Endothelial cell of umbilical vein (primary cell): ENCODE data around the gene NRROS. TPM values are rescaled to one million over a fixed set of nuclear protein-coding genes. Genes with fewer than 3 reads are reported as not detected.

Source experiments
- BruUV-seq: library from RNA; stranded (reverse); fragments of 400-500 nt; replicated peaks from 2 replicates; lab custom pipeline; 2021; lab: Mats Ljungman, UMichigan
- CTCF ChIA-PET: fragments of 300-600, 350-600 bp; sonication (Branson Sonifier 250); formaldehyde crosslinking; loops from one replicate; lab custom pipeline; 2021; ENCODE audit warnings: antibody characterized with exemption, inconsistent platforms; lab: Charles Lee
- POLR2A ChIA-PET: fragments of 300-600, 350-600 bp; sonication (Branson Sonifier 250); formaldehyde crosslinking; loops from one replicate; lab custom pipeline; 2021; ENCODE audit warnings: antibody characterized with exemption, inconsistent platforms; lab: Charles Lee
- DNase-seq: peaks from one replicate; pipeline ENCODE4 v3.0.0-alpha.2; 2011; ENCODE audit warnings: low read depth, low spot score
- FAIRE-seq: peaks from 2 replicates; lab custom pipeline; 2011; peaks lifted over from hg19 to GRCh38; lab: Jason Lieb, UNC
- H2AFZ ChIP-seq: 2 replicates; pipeline ENCODE4 v1.6.0; 2012; ENCODE audit warnings: low read depth, low read length, control low read depth, inconsistent platforms
- H3K27ac ChIP-seq: 2 replicates; pipeline ENCODE4 v1.5.1; 2011; ENCODE audit warnings: low read depth, mild to moderate bottlenecking, control low read depth, low read length, moderate library complexity; ENCODE audit not compliant: insufficient read depth
- H3K27me3 ChIP-seq, 2 experiments: 2 replicates each; pipeline versions ENCODE4 v1.6.0 to v1.6.1; 2011; ENCODE audit warnings: low read length in 2 of 2, mixed read lengths in 1 of 2; ENCODE audit not compliant: control insufficient read depth in 2 of 2, insufficient read depth in 2 of 2
- H3K36me3 ChIP-seq, 2 experiments: 2 replicates in 1 of 2; 3 replicates in 1 of 2; pipeline ENCODE4 v1.5.1; 2011; ENCODE audit warnings: low read length in 2 of 2, mild to moderate bottlenecking in 1 of 2, moderate library complexity in 1 of 2; ENCODE audit not compliant: control insufficient read depth in 2 of 2, insufficient read depth in 2 of 2; ENCODE audit errors: extremely low read depth in 1 of 2
- H3K4me1 ChIP-seq: 3 replicates; pipeline ENCODE4 v1.5.1; 2011; ENCODE audit warnings: mild to moderate bottlenecking, low read length; ENCODE audit not compliant: control insufficient read depth, insufficient read depth; ENCODE audit errors: extremely low read depth
- H3K4me2 ChIP-seq: 2 replicates; pipeline ENCODE4 v1.6.1; 2011; ENCODE audit warnings: low read length, control low read depth, mixed read lengths; ENCODE audit not compliant: insufficient read depth
- H3K4me3 ChIP-seq, 3 experiments: fragments of 200-600 bp in 1 of 3; sonication (generic), shearing (Covaris generic) in 1 of 3; replicated peaks in 1 of 3; 2 replicates each; pipeline ENCODE4 v1.5.1; 2011 to 2016; ENCODE audit warnings: control low read depth in 3 of 3, low read length in 3 of 3, mild to moderate bottlenecking in 2 of 3, inconsistent platforms in 1 of 3, low read depth in 1 of 3, moderate library complexity in 1 of 3; ENCODE audit not compliant: insufficient read depth in 1 of 3
- H3K79me2 ChIP-seq: 2 replicates; pipeline ENCODE4 v1.6.0; 2012; ENCODE audit warnings: low read length, inconsistent platforms; ENCODE audit not compliant: control insufficient read depth, insufficient read depth
- H3K9ac ChIP-seq: replicated peaks from 2 replicates; pipeline ENCODE3; 2011; ENCODE audit warnings: low read length, control low read depth; ENCODE audit not compliant: insufficient read depth; ENCODE audit errors: extremely low read depth
- H3K9me1 ChIP-seq: replicated peaks from 3 replicates; pipeline ENCODE4 v1.6.0; 2011; ENCODE audit warnings: mild to moderate bottlenecking, low read length; ENCODE audit not compliant: control insufficient read depth, insufficient read depth; ENCODE audit errors: extremely low read depth
- H3K9me3 ChIP-seq: replicated peaks from 2 replicates; pipeline ENCODE4 v1.5.1; 2012; ENCODE audit warnings: low read length, inconsistent platforms; ENCODE audit not compliant: control insufficient read depth, insufficient read depth
- H4K20me1 ChIP-seq: replicated peaks from 2 replicates; pipeline ENCODE3; 2011; ENCODE audit warnings: mild to moderate bottlenecking, low read length; ENCODE audit not compliant: control insufficient read depth, insufficient read depth; ENCODE audit errors: extremely low read depth
- CTCF ChIP-seq, 2 donors: IDR thresholded peaks; 1 replicate in 1 of 2; 2 replicates in 1 of 2; pipeline ENCODE4 v1.5.1; 2011; ENCODE audit warnings: low read length in 2 of 2, mild to moderate bottlenecking in 2 of 2, moderate library complexity in 2 of 2, control low read depth in 1 of 2, inconsistent platforms in 1 of 2, low read depth in 1 of 2; ENCODE audit not compliant: insufficient read depth in 1 of 2; ENCODE audit errors: extremely low read depth in 1 of 2
- GATA2 ChIP-seq: IDR thresholded peaks from 2 replicates; pipeline ENCODE4 v1.7.0; 2011; ENCODE audit warnings: low read depth, mild to moderate bottlenecking, moderate library complexity, mixed read lengths, low read length; ENCODE audit not compliant: insufficient read length, insufficient read depth
- MAX ChIP-seq: IDR thresholded peaks from 2 replicates; pipeline ENCODE4 v1.6.1; 2011; ENCODE audit not compliant: insufficient read depth, insufficient read length
- MYC ChIP-seq: IDR thresholded peaks from one replicate; pipeline ENCODE4 v1.6.1; 2011; ENCODE audit warnings: mild to moderate bottlenecking, low read depth, low read length
- POLR2A ChIP-seq: IDR thresholded peaks from 2 replicates; pipeline ENCODE4 v1.6.1; 2012; ENCODE audit warnings: low read depth, mild to moderate bottlenecking, control low read depth, low read length
- POLR2AphosphoS5 ChIP-seq: IDR thresholded peaks from 2 replicates; pipeline ENCODE4 v1.6.1; 2012; ENCODE audit warnings: low read depth, mild to moderate bottlenecking, control low read depth, low read length, moderate library complexity; ENCODE audit not compliant: insufficient read depth
- dilution Hi-C: fragments of 300-500 bp; cut with MboI; formaldehyde crosslinking; loops from one replicate; pipeline ENCODE4 v1.15.0; 2019; ENCODE audit warnings: low sequenced_read_pairs; ENCODE audit not compliant: extremely low pct_ligation_motif_present
- intact Hi-C: fragments of 100-400 bp; cut with micrococcal nuclease; formaldehyde crosslinking; loops from one replicate; pipeline ENCODE4 v1.10.0; 2022
- polyA plus RNA-seq, 4 experiments: library from polyadenylated mRNA; depleted of rRNA in 3 of 4; stranded (reverse) in 3 of 4; unstranded in 1 of 4; fragments of >200 nt; gene quantifications; 2 replicates each; pipeline versions ENCODE4 v1.2.1 to v1.2.3, GENCODE V29; 2011 to 2012; ENCODE audit warnings: missing spikeins in 1 of 4
- total RNA-seq: library from RNA; stranded (reverse); gene quantifications from 2 replicates; pipeline ENCODE4 v1.2.3, GENCODE V29; 2021

The NRROS gene
- total and polyA plus RNA-seq, 2 donors (not counting 3 experiments of a cell fraction or from before 2014, with no cell fraction given), result 8.1 to 15.6 TPM

DNA sequence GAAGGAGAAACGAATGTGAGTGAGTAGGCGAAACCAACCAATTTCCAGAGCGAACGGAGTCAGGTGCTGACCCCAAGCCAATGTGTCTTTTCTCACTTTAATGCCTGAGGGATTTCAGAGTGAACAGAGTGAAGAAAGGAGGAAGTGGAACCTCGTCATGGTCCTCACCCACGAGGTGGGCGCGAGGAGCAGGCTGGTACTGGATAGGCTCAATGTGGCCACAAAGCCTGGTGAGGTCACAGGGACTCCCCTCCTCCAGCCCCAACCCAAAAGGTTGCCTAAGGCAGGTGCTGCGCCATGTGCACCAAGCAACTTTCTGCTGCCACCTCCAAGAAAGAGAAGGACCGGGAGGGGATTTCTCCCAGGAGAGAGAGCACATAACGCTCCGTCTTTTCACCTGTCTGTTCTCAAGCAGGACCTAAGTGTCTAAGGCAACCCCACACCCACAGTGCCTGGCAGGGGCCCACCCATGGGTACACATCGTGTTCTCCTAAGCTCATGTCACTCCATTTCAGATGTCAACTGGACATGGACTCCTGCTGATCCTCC, 3.8 kb downstream of the NRROS start:
- intact Hi-C loops (no loop called here), dilution Hi-C loops (no loop called here)
- CTCF ChIA-PET, result no interaction called here
- Histone ChIP-seq H3K4me2 (no peak overlapping the region), H3K4me3 (no peak overlapping the region), H3K36me3 (no peaks in the 10 kb centered on the region), H3K4me1 (peaks cover 12% of the 10 kb centered on the region), H3K9me1 (no peaks in the 10 kb centered on the region), H3K27ac (no peak overlapping the region), H2AFZ (no peak overlapping the region), H3K27me3 (no peaks in the 10 kb centered on the region), H4K20me1 (no peaks in the 10 kb centered on the region), H3K79me2 (no peaks in the 10 kb centered on the region), H3K9ac (no peak overlapping the region), H3K9me3 (no peaks in the 10 kb centered on the region)
- DNase-seq, result no peak
- no peak for FAIRE-seq
- no TSS peak for BruUV-seq
- POLR2A ChIA-PET, result no interaction called here
- TF ChIP-seq POLR2A, result no peak
- no peak for TF ChIP-seq GATA2
- TF ChIP-seq CTCF (IDR thresholded peaks at IDR 0.05; ENCODE audit: extremely low read depth in 1 of 2, insufficient read depth in 1 of 2, low read depth in 1 of 2, low read length in 2 of 2), result no peak

GRCh38 chr3:196643761-196644160, 4.3 kb downstream of the NRROS start:
- intact Hi-C loops (no loop called here), dilution Hi-C loops (no loop called here)
- Histone ChIP-seq H3K4me2 (no peak overlapping the region), H3K27ac (no peak overlapping the region), H3K9me3 (no peaks in the 10 kb centered on the region), H3K4me1 (peaks cover 12% of the 10 kb centered on the region), H3K79me2 (no peaks in the 10 kb centered on the region), H3K9ac (no peak overlapping the region), H2AFZ (no peak overlapping the region), H3K36me3 (no peaks in the 10 kb centered on the region), H3K27me3 (no peaks in the 10 kb centered on the region), H3K9me1 (no peaks in the 10 kb centered on the region), H4K20me1 (no peaks in the 10 kb centered on the region), H3K4me3 (no peak overlapping the region)
- BruUV-seq, result no TSS peak
- POLR2A ChIA-PET, result no interaction called here
- DNase-seq, result no peak
- no peak for TF ChIP-seq POLR2AphosphoS5
- no peak for TF ChIP-seq MAX
- no peak for TF ChIP-seq MYC
- no peak for TF ChIP-seq POLR2A
- CTCF ChIA-PET, result no interaction called here
- FAIRE-seq, result no peak
